Nephron (organoid): Measurements from ENCODE around the gene MICAL2.

ENCODE experiments used
- H3K27ac Mint-ChIP-seq, 3 experiments: 2 replicates each; pipeline ENCODE4 v1.8.0; 2020; ENCODE audit warnings: mixed read lengths in 3 of 3, mild to moderate bottlenecking in 2 of 3, moderate library complexity in 1 of 3
- H3K27me3 Mint-ChIP-seq: 2 replicates; pipeline ENCODE4 v1.8.0; 2021; ENCODE audit warnings: low read depth, mild to moderate bottlenecking, moderate library complexity, mixed read lengths
- H3K36me3 Mint-ChIP-seq: 2 replicates; pipeline ENCODE4 v1.8.0; 2020; ENCODE audit warnings: low read depth, mixed read lengths
- H3K4me1 Mint-ChIP-seq: 2 replicates; pipeline ENCODE4 v1.8.0; 2020; ENCODE audit warnings: mixed read lengths
- H3K4me3 Mint-ChIP-seq, 3 experiments: 2 replicates each; pipeline ENCODE4 v1.8.0; 2020; ENCODE audit warnings: mild to moderate bottlenecking in 3 of 3, mixed read lengths in 3 of 3, moderate library complexity in 2 of 3
- H3K9me3 Mint-ChIP-seq: 2 replicates; pipeline ENCODE4 v1.8.0; 2020; ENCODE audit warnings: mixed read lengths
- CTCF ChIP-seq, 3 experiments: fragments of 200-600 bp; sonication (generic); IDR thresholded peaks; one replicate each; pipeline ENCODE4 v1.5.0; 2021; ENCODE audit warnings: antibody characterized with exemption in 3 of 3; ENCODE audit not compliant: unreplicated experiment in 3 of 3

Gene MICAL2

DNA sequence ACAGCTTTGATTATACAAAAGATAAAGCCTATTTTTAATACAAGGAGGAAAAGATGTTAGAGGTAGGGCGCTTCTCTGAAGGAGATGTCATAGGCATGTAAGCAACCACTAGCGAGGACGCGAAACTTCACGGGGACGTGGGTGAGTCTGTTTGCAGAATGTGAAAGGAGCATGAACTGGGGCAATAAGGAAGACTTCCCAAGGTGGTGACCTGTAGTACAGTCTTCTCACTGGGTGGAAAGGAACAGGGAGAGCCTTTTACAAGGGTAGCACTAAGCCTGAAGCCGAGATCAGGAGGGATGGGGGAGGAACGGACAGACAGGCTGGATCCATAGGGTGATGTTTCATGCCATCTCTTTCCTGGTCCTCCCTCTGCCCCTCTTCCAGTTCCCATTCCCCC is 10.0 kb upstream of the MICAL2 start:
- Mint-ChIP-seq H3K4me1 (no peaks in the 10 kb centered on the region), H3K27ac (no peak overlapping the region), H3K4me3 (no peak overlapping the region), H3K36me3 (no peaks in the 10 kb centered on the region), H3K27me3 (peaks cover 71% of the 10 kb centered on the region), H3K9me3 (no peaks in the 10 kb centered on the region)
- no peak for TF ChIP-seq CTCF (IDR thresholded peaks at IDR 0.05; ENCODE audit: unreplicated experiment in 3 of 3)

GRCh38 chr11:12100841-12101242 is 9.5 kb upstream of the MICAL2 start:
- H3K4me1 Mint-ChIP-seq = no peaks in the 10 kb centered on the region
- H3K27me3 Mint-ChIP-seq = peaks cover 74% of the 10 kb centered on the region
- no peak for TF ChIP-seq CTCF (IDR thresholded peaks at IDR 0.05; ENCODE audit: unreplicated experiment in 3 of 3)
- H3K4me3 Mint-ChIP-seq = no peak overlapping the region
- H3K27ac Mint-ChIP-seq = no peak overlapping the region
- H3K9me3 Mint-ChIP-seq = no peaks in the 10 kb centered on the region
- H3K36me3 Mint-ChIP-seq = no peaks in the 10 kb centered on the region

DNA sequence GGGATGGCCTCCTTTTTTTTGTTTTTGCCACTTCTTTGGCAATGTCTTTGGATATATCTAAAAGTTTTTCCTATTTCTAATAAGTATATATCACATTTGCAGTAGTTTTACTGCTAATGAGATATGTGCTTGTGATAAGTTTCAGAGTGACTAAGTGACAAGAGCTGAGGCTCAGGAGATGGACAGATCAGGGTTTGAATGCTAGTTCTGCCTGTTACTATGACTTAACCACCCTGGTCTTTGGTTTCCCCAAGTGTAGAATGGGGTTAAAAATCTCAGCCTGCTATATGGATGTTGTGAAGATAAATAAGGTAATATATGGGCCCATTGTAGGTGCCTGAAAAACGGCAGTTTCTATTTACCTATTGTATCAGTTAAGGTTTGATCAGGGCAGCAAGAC is 9.1 kb upstream of the MICAL2 start:
- no peak overlapping the region for H3K4me3 Mint-ChIP-seq
- no peak overlapping the region for H3K27ac Mint-ChIP-seq
- peaks cover 78% of the 10 kb centered on the region for H3K27me3 Mint-ChIP-seq
- no peaks in the 10 kb centered on the region for H3K36me3 Mint-ChIP-seq
- H3K4me1 Mint-ChIP-seq = no peaks in the 10 kb centered on the region
- H3K9me3 Mint-ChIP-seq = no peaks in the 10 kb centered on the region
- TF ChIP-seq CTCF (IDR thresholded peaks at IDR 0.05; ENCODE audit: unreplicated experiment in 3 of 3) = no peak

DNA sequence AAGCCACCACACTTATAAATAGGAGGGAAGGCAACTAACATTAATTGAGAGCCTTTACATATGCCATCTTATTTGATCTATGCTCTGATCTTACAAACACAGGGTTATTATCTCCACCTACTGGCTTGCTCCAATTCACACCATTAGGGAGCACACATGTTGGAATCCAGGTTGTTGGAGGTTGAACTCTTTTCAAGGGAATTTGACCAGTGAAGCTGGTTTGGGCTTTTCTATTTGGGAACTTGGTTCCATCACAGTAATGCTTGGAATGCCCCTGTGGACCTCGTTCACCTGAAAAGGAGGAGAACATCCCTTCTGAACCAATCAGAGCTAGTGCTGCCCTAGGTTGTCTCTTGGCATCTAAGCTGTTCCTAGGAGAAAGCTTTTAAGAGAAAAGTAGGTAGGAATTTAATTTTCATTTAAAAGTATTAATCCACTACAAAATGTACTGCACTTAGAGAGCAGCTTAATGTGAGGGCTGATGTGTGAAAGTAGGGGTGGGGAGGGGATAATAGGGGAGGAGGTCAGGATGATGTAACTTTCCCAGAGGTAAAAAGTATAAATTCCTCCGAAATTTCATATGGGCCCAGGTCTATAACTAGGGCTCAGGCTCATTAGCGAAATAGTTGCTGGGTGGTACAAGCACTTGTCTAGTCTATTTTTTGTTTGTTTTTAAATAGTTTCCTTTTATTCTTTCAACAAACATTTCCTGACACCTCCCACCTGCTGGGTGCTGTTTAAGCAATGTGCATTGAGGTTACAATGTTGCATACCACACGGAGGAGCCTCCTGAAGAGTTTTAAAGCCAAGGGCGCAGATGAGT is 7.6 kb upstream of the MICAL2 start:
- no peak for TF ChIP-seq CTCF (IDR thresholded peaks at IDR 0.05; ENCODE audit: unreplicated experiment in 3 of 3)
- no peaks in the 10 kb centered on the region for H3K9me3 Mint-ChIP-seq
- no peaks in the 10 kb centered on the region for H3K4me1 Mint-ChIP-seq
- H3K36me3 Mint-ChIP-seq = no peaks in the 10 kb centered on the region
- peaks cover 81% of the 10 kb centered on the region for H3K27me3 Mint-ChIP-seq
- no peak overlapping the region for H3K27ac Mint-ChIP-seq
- no peak overlapping the region for H3K4me3 Mint-ChIP-seq

- Mint-ChIP-seq H3K9me3 (no peaks in the 10 kb centered on the region), H3K4me3 (no peak overlapping the region), H3K4me1 (no peaks in the 10 kb centered on the region), H3K36me3 (no peaks in the 10 kb centered on the region), H3K27ac (no peak overlapping the region), H3K27me3 (peaks cover 82% of the 10 kb centered on the region)
- TF ChIP-seq CTCF (IDR thresholded peaks at IDR 0.05; ENCODE audit: unreplicated experiment in 3 of 3) = no peak
These were observed 6.8 kb upstream of the MICAL2 start for GRCh38 chr11:12103411-12104225.
